GM12892 (cell line): ENCODE results near the gene PHF12. TPM values are rescaled to one million over a fixed set of nuclear protein-coding genes. Genes with fewer than 3 reads are reported as not detected.
A peak's percentile ranks its signal among the peaks of the same experiment; 100 is the strongest.

Experiments used
- DNase-seq: peaks from one replicate; pipeline ENCODE4 v3.0.0; 2011; ENCODE audit not compliant: insufficient read length
- FAIRE-seq: peaks from 2 replicates; lab custom pipeline; 2011; peaks lifted over from hg19 to GRCh38; lab: Jason Lieb, UNC
- POLR2A ChIP-seq: IDR thresholded peaks from 2 replicates; pipeline ENCODE4 v1.6.1; 2011; ENCODE audit warnings: low read depth, low read length, control low read depth
- POLR2AphosphoS5 ChIP-seq: IDR thresholded peaks from 2 replicates; pipeline ENCODE4 v1.6.1; 2011; ENCODE audit warnings: low read depth, low read length, control low read depth
- TAF1 ChIP-seq: IDR thresholded peaks from 2 replicates; pipeline ENCODE4 v1.6.1; 2011; ENCODE audit warnings: low read depth, mild to moderate bottlenecking, control low read depth, low read length, borderline replicate concordance
- polyA plus RNA-seq: library from polyadenylated mRNA; unstranded; fragments of >200 nt; gene quantifications from one replicate; pipeline ENCODE4 v1.2.1, GENCODE V29; 2012; ENCODE audit warnings: missing spikeins, inconsistent platforms; ENCODE audit not compliant: missing spikeins

The PHF12 gene
- polyA plus RNA-seq = 18.2 TPM

DNA sequence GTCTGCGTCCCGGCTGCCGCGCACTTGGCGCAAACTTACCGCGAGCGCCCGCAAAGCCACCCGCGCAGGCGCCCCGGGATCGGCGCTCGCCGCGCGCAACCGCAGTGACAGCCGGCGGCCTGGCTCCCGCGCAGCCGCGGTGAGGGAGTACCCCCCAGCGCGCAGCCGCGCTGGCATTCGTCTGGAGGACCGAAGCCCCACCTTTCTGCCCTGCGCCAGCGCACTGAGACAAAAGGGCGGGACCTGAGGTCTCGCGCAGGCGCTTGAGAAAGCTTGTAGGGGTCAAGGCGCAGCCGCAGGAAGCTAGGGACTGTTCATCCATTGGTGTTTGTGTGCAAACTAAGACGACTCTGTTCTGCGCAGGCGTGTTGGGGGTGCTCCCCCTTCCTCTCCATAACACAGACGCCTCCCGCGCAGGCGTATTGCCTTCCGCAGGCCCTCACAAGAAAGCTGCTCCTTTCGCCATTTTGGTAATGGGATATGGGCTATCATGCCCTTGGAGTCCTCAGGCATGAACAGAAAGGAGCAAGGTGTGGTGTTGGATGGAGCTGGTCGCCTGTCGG lies at the start of gene PHF12:
Gene PHF12 (minus strand): TSS at position 91 of the 563 bp plus-strand sequence. CDS start 558 bp downstream, outside the sequence.
- FAIRE-seq (peak; percentile 98), DNase-seq (peak; percentile 92)
- TF ChIP-seq POLR2A = peak; percentile 65; the same call in 1 of the 2 replicates
- TF ChIP-seq TAF1 = peak; percentile 29; the same call in 1 of the 2 replicates
- TF ChIP-seq POLR2AphosphoS5 = peak; percentile 52

DNA sequence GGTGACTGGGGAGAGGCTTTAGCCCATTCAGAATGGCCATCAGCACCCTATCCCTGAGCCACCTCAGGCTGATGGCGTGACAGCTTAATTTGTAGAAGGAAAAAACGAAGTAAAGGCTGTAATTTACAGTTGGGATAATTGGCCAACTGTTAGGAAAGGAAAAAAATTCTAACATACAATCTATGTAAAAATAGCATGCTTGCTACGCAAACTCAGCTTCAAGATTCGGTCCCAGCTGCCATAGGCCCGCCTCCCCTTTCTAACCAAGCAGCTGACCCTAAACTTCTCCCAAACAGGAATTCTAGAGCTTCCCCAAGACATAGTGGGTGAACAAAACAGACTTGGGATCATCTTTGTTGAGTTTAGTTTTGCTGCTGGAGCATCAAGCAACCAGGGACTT lies 49.7 kb upstream of the PHF12 start:
- TF ChIP-seq POLR2AphosphoS5 (no peak), POLR2A (no peak), TAF1 (no peak)
- FAIRE-seq (no peak), DNase-seq (no peak)

DNA sequence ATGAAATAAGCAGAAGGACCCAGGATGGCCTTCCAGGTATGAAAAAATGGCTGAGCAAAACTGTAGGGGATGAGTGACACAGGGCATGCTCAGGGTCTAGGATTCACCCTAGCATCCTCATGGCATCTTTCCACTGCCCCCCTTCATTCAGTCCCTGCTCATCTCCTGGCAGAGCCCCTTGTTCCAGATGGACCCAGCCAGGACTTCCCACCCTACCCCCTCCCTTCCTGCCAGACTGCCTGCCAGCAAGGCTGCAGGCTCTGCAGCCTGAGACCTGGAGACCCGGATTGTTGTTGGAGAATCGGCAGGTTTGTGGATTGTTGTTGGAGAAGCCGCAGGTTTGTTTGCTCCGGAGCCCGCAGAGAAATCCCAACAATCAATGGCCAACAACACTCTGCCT lies 47.9 kb upstream of the PHF12 start:
- TF ChIP-seq TAF1 (no peak), POLR2AphosphoS5 (no peak), POLR2A (no peak)
- DNase-seq = no peak
- no peak for FAIRE-seq

DNA sequence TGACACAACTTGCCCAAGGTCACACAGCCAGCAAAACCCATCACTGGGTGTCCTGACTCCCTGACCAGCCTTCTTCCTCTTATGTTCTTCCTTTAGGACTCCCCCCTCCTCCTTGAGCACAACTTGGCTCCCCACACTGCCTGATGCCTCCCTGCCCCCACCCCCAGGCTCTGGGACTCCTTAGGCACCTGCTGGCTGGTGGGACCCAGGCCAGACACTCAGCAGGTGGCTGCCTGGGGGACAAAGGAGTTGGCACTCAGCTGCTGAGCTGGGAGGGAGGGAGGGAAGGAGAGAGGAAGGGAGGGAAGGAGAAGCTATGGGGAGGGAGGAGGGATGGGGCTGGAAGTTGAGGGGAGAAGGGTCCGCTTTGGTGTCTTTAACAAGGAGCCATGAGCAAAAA lies 46.5 kb upstream of the PHF12 start:
- TF ChIP-seq TAF1 = no peak
- no peak for TF ChIP-seq POLR2A
- no peak for TF ChIP-seq POLR2AphosphoS5
- DNase-seq (no peak), FAIRE-seq (no peak)

DNA sequence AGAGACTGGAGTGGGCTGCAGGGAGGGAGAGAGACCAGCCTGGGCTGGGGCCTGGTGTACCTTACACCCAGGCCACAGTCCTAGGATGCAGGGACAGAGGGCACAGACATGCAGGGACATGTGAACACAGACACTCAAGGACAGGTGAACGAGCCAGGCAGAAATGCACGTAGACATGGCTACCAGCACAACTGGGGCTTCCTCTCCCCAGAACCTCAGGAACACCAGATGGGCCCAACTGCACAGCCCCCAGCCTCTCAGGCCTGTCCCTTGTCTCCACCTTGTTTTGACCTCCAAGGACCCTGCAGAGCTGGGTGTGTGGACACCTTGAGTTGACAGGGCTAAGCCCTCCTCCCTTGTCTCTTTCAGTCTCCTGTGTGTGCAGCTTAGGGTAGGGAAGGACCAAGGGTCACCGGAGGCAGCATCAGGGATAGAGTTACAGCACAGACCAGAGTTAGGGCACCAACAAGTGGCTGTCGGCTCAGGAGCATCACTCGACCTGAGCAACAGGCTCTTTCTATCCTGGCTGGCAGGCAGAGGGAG lies 45.3 kb upstream of the PHF12 start:
- TF ChIP-seq POLR2A = no peak
- TF ChIP-seq POLR2AphosphoS5 = no peak
- no peak for TF ChIP-seq TAF1
- no peak for FAIRE-seq
- DNase-seq = no peak

DNA sequence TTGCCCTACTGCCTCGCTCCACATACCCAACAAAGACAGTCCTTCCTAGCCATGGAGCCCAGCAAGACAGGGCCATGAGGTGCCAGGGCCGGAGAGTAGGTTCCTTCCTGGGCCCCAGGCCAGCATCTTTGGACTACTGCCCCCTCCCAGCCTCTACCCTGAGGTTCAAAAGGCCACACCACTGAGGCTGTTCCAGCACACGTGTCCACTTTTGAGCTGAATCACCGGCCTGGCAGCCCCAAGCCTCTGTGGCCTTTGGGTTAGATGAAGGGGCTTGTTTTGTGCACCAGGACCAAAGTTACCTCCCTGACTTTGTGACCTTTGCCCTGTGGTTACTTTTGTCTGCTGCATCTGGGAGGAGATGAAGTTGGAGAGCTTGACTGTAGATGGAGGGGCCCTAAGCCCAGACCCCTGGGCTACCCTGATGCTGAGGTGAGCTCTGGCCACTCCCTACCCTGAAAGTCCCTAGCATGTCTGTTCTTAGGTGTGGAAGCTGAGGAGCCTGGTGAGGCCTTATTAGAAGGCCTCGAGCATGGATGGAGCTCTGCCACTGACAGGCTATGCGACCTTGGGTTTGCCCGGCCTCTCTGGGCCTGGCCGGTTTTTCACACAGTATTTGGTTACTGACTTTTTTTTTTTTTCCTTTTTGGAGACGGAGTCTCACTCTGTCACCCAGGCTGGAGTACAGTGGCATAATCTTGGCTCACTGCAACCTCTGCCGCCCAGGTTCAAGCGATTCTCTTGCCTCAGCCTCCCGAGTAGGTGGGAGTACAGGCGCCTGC lies 42.5 kb upstream of the PHF12 start:
- TF ChIP-seq POLR2AphosphoS5 (no peak), POLR2A (no peak), TAF1 (no peak)
- FAIRE-seq (no peak), DNase-seq (no peak)

DNA sequence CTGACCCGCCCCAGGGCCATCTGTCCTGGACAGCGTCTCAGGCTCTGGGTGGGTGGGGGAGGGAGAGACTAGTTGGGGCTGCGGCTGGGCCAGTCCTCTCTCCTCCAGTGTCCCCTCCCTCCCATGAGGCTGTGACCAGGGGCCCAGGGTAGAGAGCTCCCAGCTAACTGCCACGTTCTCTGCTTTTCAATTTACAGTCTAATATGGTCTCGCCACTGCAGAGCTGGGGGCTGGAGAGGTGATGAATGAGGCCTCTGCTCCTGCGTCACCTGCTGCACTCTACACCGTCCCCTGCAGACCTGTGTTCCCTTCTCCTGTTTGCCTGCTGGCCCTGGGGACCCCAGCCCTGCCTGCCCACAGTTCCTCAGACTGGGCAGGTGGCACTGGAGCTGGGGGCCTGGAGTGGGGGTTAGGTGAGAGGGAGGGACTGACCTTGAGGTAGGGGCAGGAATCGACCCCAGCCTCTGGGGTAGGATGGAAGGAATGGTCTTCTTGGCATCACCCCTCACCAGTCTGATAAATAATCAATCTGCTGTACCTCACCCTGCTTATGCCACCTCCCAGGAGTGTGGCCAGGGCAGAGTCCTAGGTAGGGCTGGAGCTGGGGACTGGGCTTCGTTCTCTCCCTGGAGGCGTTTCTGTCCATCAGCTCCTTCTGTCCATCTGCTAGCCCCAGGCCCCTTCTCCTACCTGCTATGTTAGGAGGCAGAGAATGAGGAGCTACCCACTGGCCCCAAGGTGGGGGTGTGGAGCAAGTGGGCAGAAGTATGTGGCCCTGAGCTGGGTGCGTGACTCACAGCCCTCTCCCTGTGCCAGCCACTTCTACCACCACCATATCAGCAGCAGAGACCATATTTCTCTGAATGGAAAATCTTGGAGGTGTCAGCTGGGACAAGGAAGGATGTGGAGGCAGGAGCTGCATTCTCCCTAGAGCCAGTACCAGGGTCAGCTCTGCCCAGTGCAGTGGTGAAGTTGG lies 41.6 kb upstream of the PHF12 start:
- FAIRE-seq (no peak), DNase-seq (no peak)
- no peak for TF ChIP-seq TAF1
- TF ChIP-seq POLR2AphosphoS5 = no peak
- TF ChIP-seq POLR2A = no peak

DNA sequence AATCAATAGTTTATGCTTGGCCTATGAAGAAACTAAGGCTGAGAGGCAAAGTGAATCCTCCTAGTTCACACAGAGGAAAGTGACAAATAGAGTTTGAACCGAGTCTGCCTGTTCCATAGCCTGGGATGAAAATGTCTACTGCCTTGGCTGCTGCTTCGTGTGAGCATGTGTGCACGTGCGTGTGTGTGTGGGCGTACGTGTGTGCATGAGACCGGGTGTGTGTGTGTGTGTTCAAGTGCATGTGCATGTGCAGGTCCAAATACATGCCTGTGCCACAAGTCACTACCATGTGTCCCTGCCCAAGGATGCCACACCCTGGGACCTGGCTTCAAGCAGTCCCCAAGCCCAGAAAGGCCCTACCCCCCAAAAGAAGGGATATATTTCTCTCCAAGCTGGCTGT lies 40.9 kb upstream of the PHF12 start:
- DNase-seq = no peak
- FAIRE-seq = no peak
- no peak for TF ChIP-seq TAF1
- no peak for TF ChIP-seq POLR2A
- TF ChIP-seq POLR2AphosphoS5 = no peak

DNA sequence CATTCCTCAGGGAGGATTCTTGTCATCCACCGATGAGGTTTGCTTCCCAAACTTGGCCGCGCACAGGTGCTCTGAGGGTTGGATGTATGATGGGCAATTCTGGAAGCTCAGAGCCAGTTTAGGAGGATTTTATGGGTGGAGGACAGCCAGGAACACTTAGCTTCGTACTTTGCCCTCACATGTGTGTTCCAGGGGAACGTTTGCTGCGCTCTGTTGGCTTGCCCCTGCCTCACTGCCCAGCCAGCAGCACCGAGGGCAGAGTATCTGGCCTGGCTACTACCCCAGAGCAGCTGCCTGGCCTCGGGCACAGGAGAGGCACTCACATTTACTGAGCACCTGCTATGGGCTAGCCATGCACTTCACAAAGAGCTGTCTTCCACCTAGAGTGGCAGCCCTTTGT lies 40.5 kb upstream of the PHF12 start:
- FAIRE-seq = no peak
- no peak for DNase-seq
- TF ChIP-seq POLR2A = no peak
- no peak for TF ChIP-seq POLR2AphosphoS5
- no peak for TF ChIP-seq TAF1

DNA sequence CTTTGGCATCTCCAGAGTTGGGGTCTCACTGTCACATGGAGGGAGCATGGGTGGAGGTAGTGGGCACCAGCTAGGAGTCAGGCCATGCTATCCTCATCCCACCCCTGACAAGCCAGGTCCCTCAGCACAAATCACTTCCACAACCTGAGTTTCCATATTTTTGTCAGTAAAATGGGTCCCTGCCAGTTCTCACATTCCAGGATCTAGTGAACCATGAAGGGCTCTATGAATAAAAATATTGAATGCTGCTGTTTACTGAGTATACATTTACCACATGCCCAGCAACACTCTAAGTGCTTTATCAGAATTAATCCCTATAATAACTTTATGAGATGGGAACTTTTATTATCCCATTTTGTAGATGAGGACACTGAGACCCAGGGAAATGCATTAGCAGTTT lies 37.7 kb upstream of the PHF12 start:
- DNase-seq = no peak
- TF ChIP-seq TAF1 = no peak
- no peak for TF ChIP-seq POLR2A
- TF ChIP-seq POLR2AphosphoS5 = no peak
- FAIRE-seq = no peak
